Heart left ventricle (tissue), 16 donors: Measurements from ENCODE around the gene PLCG2. TPM values are rescaled to one million over a fixed set of nuclear protein-coding genes. Genes with fewer than 3 reads are reported as not detected.
A peak's percentile ranks its signal among the peaks of the same experiment; 100 is the strongest.

Experiments
- ATAC-seq, 4 donors: fragments of 200-7000 bp; cut with Tn5 transposase; one replicate each; pipeline ENCODE4 v1.9.1; 2020 to 2022; ENCODE audit warnings: moderate library complexity in 4 of 4, mild to moderate bottlenecking in 3 of 4, moderate number of reproducible peaks in 1 of 4
- DNase-seq, 5 donors: peaks; one replicate each; pipeline ENCODE4 v3.0.0-alpha.2; 2020
- H3K27ac ChIP-seq, 12 donors: fragments of 200-600 bp; sonication (generic) in 4 of 12; one replicate each; pipeline versions ENCODE4 v1.5.0 to v1.8.0; 2016 to 2022; ENCODE audit warnings: mild to moderate bottlenecking in 2 of 12
- H3K27me3 ChIP-seq, 9 donors: fragments of 200-600 bp; sonication (generic) in 2 of 9; one replicate each; pipeline versions ENCODE4 v1.5.1 to v1.8.0; 2016 to 2022; ENCODE audit warnings: mild to moderate bottlenecking in 3 of 9
- H3K36me3 ChIP-seq, 9 donors: fragments of 200-600 bp; sonication (generic) in 2 of 9; one replicate each; pipeline versions ENCODE4 v1.5.0 to v1.8.0; 2018 to 2022; ENCODE audit warnings: mild to moderate bottlenecking in 2 of 9
- H3K4me1 ChIP-seq, 12 donors: fragments of 200-600 bp; sonication (generic) in 4 of 12; one replicate each; pipeline versions ENCODE4 v1.5.0 to v1.8.0; 2016 to 2022; ENCODE audit warnings: mild to moderate bottlenecking in 3 of 12
- H3K4me3 ChIP-seq, 12 donors: fragments of 200-600 bp; sonication (generic) in 4 of 12; one replicate each; pipeline versions ENCODE4 v1.5.0 to v1.8.0; 2017 to 2022; ENCODE audit warnings: mild to moderate bottlenecking in 9 of 12, moderate library complexity in 4 of 12
- H3K9me3 ChIP-seq, 12 donors: fragments of 200-600 bp; sonication (generic) in 4 of 12; one replicate each; pipeline versions ENCODE4 v1.5.0 to v1.8.0; 2016 to 2022; ENCODE audit warnings: mild to moderate bottlenecking in 1 of 12
- POLR2A ChIP-seq, 2 donors: fragments of 450-650 bp; IDR thresholded peaks; one replicate each; pipeline ENCODE4 v1.6.1; 2017; ENCODE audit warnings: antibody characterized with exemption in 2 of 2, mild to moderate bottlenecking in 2 of 2, moderate library complexity in 2 of 2
- WGBS, 4 donors: extraction: QIAGEN DNeasy Blood & Tissue Kit in 2 of 4; methylation state at CpG; one replicate each; pipeline versions ENCODE4 v1.1.5 to v1.1.7; 2013 to 2018; 5-methylcytosine and 5-hydroxymethylcytosine counted together
- intact Hi-C, 10 donors: fragments of 100-400 bp; cut with DNase I; formaldehyde crosslinking; loops; one replicate each; pipeline versions ENCODE4 v1.11.1 to v1.14.2; 2022
- polyA plus RNA-seq, 2 donors: library from polyadenylated mRNA; stranded (reverse); fragments of 200-250 nt; gene quantifications; one replicate each; pipeline ENCODE4 v1.2.3, GENCODE V29; 2013
- total RNA-seq, 9 donors: library from RNA; depleted of rRNA in 2 of 9; stranded (reverse); fragments of >200 nt in 2 of 9; fragmentation: NEBNext Ultra II Directional in 3 of 9; extraction: Animal tissue kit (Norgen Biotek cat#: 25700) in 3 of 9; gene quantifications; one replicate each; pipeline versions ENCODE4 v1.1.0 to v1.2.4, GENCODE V29; 2016 to 2023
- TF ChIP-seq, protein P1 (sequence below), 12 donors: fragments of 200-600 bp; sonication (generic) in 4 of 12; IDR thresholded peaks; one replicate each; pipeline versions ENCODE4 v1.5.0 to v1.8.0; 2018 to 2022; ENCODE audit warnings: antibody characterized with exemption in 12 of 12, mild to moderate bottlenecking in 5 of 12
- donor health status: ischemic (EF 13 %, LVEDD 7.1; RV severe dilation, severe dysfunction).
- donor health status: healthy with polysubstance abuse.
- donor health status: DM: no; HTN: yes; CAD: no.
- donor health status: DM: no; HTN: no; CAD: no.
- donor health status: ischemic (EF 25% LVEDD 6.9; RV normal size, moderate dysfunction).
- donor health status: ischemic (EF 25% LVEDD 5.7; RV mildly dilated, moderate dysfunction).
- donor health status: healthy.
- donor health status: DM: yes; HTN: yes; CAD: no.
- donor health status: ischemic (EF 35%, LVEDD 5.7; RV mildly dilated, moderate dysfunction).
- donor health status: nonischemic (EF 11% LVEDD 7.7; RV severe dilation, severe dysfunction).
- donor health status: DM: yes; HTN: yes; CAD: no.
- donor health status: PGD.
- donor health status: ischemic (EF 29% LVEDD 5.4; RV normal size, mild dysfunction).
- donor health status: nonischemic (EF 23%, LVEDD 6.1; RV moderate dilation, normal function).

The PLCG2 gene
- total and polyA plus RNA-seq, 11 donors: 2.0 to 35.4 (median 4.7) TPM

DNA sequence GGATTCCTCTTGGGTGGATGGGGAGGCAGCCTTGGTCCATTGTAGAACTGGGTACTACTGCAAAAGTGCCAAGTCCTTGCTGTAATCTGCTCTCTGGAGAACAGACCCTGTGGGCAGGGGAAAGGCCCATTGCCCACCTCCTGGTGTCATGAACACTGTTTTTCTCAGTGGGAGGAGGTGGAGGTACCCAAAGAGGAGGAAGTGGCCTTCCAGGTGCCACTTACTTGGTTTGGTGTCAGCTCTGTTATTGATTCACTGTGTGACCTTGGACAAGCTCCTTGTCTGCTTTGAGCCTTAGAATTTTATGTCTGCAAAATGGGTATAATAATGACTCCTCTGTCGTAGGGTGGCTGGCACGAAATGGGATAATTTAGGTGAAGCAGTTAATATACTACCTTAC, 55.8 kb downstream of the PLCG2 start:
- Histone ChIP-seq H3K9me3 (no peaks in the 10 kb centered on the region), H3K36me3 (no peaks in the 10 kb centered on the region), H3K27me3 (peaks cover 0 to 3% (median 0%) of the 10 kb centered on the region in 9 donors), H3K27ac (no peak overlapping the region), H3K4me3 (no peak overlapping the region), H3K4me1 (peaks cover 0 to 52% (median 0%) of the 10 kb centered on the region in 12 donors)
- 85 to 95% (median 92%) methylated on average over 2 of the region's 2 CpGs for WGBS, 4 donors
- ATAC-seq (no peak), DNase-seq (no peak)
- intact Hi-C loops: no loop called here
- TF ChIP-seq, protein P1, sequence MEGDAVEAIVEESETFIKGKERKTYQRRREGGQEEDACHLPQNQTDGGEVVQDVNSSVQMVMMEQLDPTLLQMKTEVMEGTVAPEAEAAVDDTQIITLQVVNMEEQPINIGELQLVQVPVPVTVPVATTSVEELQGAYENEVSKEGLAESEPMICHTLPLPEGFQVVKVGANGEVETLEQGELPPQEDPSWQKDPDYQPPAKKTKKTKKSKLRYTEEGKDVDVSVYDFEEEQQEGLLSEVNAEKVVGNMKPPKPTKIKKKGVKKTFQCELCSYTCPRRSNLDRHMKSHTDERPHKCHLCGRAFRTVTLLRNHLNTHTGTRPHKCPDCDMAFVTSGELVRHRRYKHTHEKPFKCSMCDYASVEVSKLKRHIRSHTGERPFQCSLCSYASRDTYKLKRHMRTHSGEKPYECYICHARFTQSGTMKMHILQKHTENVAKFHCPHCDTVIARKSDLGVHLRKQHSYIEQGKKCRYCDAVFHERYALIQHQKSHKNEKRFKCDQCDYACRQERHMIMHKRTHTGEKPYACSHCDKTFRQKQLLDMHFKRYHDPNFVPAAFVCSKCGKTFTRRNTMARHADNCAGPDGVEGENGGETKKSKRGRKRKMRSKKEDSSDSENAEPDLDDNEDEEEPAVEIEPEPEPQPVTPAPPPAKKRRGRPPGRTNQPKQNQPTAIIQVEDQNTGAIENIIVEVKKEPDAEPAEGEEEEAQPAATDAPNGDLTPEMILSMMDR (IDR thresholded peaks at IDR 0.05): no peak
- TF ChIP-seq POLR2A (IDR thresholded peaks at IDR 0.05): no peak

DNA sequence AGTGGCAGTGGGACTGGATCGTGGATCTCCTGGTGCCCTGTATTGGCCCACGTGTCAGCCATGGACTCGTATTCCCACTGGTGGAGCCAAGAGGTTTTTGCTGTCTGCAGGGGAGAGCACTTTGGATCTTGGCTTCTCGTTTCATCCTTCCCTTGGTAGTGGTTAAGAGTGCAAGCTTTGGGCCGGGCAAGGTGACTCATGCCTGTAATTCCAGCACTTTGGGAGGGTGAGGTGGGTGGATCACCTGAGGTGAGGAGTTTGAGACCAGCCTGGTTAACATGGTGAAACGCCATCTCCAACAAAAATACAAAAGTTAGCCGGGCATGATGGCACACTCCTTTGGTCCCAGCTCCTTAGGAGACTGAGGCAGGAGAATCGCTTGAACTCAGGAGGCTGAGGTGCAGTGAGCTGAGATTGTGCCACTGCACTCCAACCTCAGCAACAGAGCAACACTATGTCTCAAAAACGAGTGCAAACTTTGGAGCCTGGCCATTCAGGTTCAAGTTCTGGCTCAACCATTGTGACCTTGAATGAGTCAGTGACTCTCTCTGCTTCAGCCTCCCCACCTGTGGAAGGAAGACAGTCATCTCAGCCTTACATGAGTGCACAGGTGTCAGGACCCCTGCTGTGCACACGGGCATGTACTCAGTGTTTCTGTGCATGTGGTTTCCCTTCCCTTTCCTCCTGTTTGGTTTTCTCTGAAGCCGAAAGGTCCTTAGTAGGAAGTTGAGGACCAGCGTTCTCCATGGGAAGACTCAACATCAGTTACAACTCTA, 57.4 kb downstream of the PLCG2 start:
- Histone ChIP-seq H3K27ac (no peak overlapping the region), H3K36me3 (no peaks in the 10 kb centered on the region), H3K4me1 (peaks cover 0 to 47% (median 0%) of the 10 kb centered on the region in 12 donors), H3K4me3 (no peak overlapping the region), H3K27me3 (peaks cover 0 to 3% (median 0%) of the 10 kb centered on the region in 9 donors), H3K9me3 (no peaks in the 10 kb centered on the region)
- no peak for TF ChIP-seq POLR2A (IDR thresholded peaks at IDR 0.05)
- TF ChIP-seq, protein P1 (IDR thresholded peaks at IDR 0.05): no peak
- 75 to 88% (median 81%) methylated on average over 11 to 12 of the region's 12 CpGs for WGBS, 4 donors
- intact Hi-C loops: no loop called here
- ATAC-seq: no peak
- no peak for DNase-seq

DNA sequence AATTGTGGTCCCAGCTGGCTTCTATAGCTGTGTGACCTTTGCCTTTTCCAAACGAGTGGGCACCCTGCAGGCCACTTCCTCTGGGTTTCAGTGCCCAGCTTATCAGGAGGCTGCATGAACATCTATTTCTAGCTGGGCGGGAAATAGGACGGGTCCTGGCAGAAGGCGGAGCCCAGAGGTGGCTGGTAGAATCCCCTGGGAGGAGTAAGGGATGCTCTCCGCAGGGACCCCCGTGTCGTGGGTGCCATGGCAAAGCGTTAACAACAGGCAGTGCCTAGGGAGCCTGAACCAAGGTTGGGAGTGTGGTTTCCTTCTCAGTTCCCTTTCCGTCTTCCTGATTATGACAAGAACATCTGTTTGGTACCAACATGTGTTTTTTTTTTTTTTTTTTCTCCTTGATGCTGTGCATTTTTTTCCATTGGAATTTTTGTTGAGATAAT, 58.2 kb downstream of the PLCG2 start:
- Histone ChIP-seq H3K36me3 (no peaks in the 10 kb centered on the region), H3K4me1 (peaks cover 0 to 47% (median 0%) of the 10 kb centered on the region in 12 donors), H3K9me3 (no peaks in the 10 kb centered on the region), H3K27me3 (peaks cover 0 to 3% (median 0%) of the 10 kb centered on the region in 9 donors), H3K27ac (peak overlapping the region in 1 of 12 donors; percentile 11), H3K4me3 (no peak overlapping the region)
- 60 to 73% (median 63%) methylated on average over 9 of the region's 9 CpGs for WGBS, 4 donors
- intact Hi-C loops: no loop called here
- no peak for TF ChIP-seq POLR2A (IDR thresholded peaks at IDR 0.05)
- TF ChIP-seq, protein P1 (IDR thresholded peaks at IDR 0.05): no peak
- ATAC-seq (no peak), DNase-seq (no peak)

DNA sequence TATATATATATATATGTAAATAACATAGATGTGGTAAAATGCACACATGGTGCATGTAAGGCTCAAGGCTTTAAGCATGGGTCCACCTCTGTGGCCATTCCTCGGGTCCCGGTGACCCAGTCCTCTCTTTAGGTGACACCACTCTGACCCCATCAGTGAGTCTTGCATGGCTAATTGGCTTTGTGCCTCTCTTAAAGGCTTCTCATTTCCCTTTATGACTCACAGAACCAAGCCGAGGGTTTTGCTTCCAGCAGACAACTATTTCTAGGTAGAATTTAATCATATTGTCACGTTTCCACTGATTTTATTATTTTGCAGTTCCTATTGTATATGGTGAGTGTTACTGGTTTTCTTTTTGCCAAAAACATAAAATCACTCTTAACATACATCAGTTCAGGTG, 59.7 kb downstream of the PLCG2 start:
- ATAC-seq (no peak), DNase-seq (no peak)
- peaks cover 0 to 50% (median 0%) of the 10 kb centered on the region in 12 donors for H3K4me1 ChIP-seq
- H3K27me3 ChIP-seq: peaks cover 0 to 3% (median 0%) of the 10 kb centered on the region in 9 donors
- no peak overlapping the region for H3K4me3 ChIP-seq
- intact Hi-C loops: no loop called here
- H3K27ac ChIP-seq: no peak overlapping the region
- H3K36me3 ChIP-seq: no peaks in the 10 kb centered on the region
- WGBS, 4 donors: 63 to 74% (median 70%) methylated on average over 4 of the region's 4 CpGs
- no peak for TF ChIP-seq POLR2A (IDR thresholded peaks at IDR 0.05)
- TF ChIP-seq, protein P1 (IDR thresholded peaks at IDR 0.05): no peak
- H3K9me3 ChIP-seq: no peaks in the 10 kb centered on the region
